Stimulated activated CD8-positive, alpha-beta memory T cell treated with anti-CD3 and anti-CD28 coated beads, Interleukin-4, amount 100 ng/mL, for 4 hours (primary cell): ENCODE data around the gene HOXA3.

Source experiments
- DNase-seq, 2 donors: peaks; one replicate each; pipeline ENCODE4 v3.0.0-alpha.2; 2020; ENCODE audit warnings: low read depth in 2 of 2, low spot score in 1 of 2

The HOXA3 gene

GRCh38 chr7:27145914-27146412 is 6.4 kb downstream of the HOXA3 start:
- DNase-seq: no peak

DNA sequence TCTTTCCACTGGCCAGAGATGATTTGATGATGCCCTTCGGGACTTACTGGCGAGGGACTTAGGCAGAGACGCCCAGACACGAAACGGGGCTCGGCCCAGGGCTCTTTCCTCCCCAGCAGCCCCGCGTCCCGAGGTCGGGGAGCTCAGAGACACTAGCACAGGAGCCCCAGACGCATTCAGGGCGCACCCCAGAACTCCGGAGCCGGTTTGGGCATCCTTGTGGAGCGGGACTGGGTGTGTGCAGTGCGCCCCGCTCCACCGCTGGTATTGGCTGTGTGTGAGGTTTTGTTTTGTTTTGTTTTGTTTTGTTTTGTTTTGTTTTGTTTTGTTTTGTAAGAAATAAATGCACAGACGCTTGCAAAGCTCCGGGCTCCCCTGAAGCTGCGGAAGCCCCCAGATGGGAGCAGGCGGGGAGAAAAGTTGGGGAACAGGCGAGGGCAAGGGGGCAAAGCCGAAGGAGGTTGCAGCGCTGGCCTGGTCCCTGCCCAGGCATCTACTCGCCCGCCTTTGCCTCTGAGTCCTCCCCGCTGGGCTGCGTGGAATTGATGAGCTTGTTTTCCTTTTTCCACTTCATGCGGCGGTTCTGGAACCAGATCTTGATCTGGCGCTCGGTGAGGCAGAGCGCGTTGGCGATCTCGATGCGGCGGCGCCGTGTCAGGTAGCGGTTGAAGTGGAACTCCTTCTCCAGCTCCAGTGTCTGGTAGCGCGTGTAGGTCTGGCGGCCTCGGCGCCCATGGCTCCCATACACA is 7.0 kb downstream of the HOXA3 start:
- DNase-seq: no peak

DNA sequence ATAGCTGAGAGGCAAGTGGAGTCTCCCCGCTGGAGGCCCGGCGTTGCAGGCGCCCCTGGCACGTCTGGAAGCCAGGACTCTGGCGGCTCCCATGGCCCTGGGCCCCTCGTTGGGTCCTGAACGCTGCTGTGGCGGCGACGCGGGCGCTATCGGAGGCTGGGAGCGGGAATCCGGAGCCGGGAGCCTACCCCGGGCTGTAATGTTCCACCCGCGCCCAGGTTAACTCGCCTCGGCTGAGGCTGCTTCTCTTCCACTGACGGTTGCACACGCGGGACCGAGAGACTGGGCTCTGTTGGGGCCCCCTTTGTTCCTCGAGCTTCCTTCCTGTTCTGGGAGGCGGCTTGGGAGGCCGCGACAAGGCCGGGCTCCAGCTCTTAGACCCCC is 7.6 kb downstream of the HOXA3 start:
- DNase-seq: no peak

DNA sequence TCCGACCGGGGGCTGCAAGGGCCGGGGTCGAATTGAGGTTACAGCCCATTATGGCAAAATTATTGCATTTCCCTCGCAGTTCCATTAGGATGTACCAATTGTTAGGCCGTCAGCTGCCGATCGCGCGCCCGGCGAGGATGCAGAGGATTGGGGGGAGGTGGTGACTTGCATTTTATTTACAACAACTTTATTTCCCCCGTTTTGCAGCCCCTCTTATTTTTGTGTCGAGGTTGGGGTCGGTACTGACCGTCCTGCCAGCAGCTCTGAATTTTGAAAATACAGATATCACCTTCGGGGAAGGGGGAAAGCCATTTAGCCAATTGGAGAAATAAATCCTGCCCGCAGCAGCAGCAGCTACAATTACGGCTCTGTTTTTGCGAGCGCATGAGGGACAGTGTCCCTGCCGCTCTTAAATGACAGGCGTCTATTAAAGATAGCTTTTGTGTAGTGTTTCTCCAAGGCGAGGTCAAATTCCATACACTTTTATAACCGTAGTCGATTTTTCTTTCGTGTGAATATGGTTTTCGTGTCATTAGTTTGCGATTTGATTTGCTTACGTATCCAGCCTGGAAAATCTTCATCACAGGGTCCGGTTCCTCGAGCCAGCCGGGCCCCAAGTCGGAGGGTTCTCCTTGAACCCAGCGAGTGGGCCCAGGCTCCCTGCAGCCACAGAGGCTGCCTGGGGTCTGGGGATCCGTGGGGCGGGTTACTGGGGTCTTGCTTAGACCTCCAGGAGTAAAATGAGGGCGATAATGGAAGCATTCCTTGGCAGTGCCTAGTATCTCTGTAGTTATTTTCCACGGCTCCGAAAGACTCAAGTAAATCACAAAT is 8.2 kb downstream of the HOXA3 start:
- no peak for DNase-seq

GRCh38 chr7:27143023-27143949 is 9.1 kb downstream of the HOXA3 start, which contains the start of gene HOXA5:
Gene HOXA5 (minus strand): TSS chr7:27143681. CDS start chr7:27143607, 74 bp downstream.
- no peak for DNase-seq

DNA sequence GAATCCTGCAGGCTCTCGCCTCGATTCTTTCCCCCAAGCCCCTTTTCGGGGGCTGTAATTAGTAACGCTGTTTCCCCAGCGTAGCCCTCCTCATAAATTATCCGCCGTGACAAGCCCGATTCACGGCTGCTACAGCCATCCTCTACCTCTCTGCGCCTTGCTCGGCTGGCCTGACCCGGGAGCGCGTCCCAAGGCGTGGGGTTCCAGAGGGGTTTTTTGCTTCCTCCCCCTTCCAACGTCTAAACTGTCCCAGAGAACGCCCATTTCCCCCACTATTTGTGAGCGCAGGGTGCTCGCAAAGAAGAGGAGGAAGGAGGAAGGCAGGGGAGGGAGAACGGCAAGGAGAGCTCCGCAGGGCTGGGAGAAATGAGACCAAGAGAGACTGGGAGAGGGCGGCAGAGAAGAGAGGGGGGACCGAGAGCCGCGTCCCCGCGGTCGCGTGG is 9.8 kb downstream of the HOXA3 start:
- no peak for DNase-seq

DNA sequence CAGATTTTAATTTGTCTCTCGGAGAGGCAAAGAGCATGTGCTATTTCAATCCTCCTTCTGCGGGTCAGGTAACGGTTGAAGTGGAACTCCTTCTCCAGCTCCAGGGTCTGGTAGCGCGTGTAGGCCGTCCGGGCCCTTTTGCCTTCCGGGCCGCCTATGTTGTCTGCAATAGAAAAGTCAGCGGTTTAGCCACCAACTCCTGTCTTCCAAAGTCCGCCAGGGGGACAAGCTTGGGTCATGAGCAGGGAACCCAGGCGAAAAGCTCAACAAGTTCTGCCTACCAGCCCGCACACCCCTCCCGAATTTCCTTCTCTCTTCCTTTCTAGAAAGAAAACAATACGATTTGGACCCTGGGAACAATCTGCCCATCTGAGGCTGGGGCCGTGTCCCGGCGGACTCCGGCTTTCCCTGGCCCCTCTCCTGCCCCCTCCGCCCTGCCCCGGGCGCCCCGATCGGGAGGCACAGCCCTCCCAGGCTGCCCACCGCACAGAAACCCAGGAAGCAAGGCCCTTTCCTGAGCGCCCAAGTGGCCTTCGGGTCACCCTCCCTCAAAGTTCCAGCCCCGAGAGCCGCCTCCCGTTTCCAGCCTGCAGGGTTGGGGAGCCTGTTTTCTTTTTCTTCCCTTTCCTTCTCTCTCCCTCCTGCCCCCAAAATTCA is 10.3 kb downstream of the HOXA3 start:
- no peak for DNase-seq

GRCh38 chr7:27141137-27141922 is 11.1 kb downstream of the HOXA3 start:
- no peak for DNase-seq

DNA sequence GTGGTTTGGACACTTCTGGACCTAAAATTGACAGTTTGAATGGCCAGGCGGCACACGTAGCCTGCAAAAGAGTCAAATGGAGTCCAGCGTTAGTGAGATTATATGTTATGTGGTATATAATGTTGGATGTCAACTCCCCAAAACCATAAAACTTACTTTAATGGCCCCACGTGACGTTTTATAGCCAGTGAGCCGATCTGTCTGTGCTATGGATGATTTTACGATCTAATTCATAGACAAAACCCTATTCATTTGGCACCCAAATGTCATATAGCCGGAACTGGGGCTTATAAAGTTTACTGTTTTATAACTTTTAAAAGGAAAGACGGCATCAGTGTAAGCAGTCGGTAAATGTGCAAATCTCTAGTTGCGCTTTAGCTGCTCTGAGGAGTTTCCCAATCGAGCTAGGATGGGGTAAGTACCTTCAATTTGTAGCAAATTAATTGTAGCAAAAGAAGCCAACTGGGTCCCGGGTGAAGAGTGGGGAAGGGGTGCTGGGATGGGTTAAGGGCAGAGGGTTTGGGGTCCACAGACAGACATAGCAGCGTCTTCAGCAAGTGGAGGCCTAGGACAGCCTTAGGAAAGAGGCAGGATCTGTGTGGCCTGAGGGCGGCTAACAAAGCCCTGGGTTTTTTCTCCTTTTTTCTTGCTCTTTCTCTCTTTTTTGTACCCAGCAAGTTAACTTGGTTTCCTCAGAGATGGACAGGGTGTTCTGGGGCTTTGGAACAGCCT is 12.1 kb downstream of the HOXA3 start:
- DNase-seq: no peak

GRCh38 chr7:27139334-27140125 is 12.9 kb downstream of the HOXA3 start:
- no peak for DNase-seq

DNA sequence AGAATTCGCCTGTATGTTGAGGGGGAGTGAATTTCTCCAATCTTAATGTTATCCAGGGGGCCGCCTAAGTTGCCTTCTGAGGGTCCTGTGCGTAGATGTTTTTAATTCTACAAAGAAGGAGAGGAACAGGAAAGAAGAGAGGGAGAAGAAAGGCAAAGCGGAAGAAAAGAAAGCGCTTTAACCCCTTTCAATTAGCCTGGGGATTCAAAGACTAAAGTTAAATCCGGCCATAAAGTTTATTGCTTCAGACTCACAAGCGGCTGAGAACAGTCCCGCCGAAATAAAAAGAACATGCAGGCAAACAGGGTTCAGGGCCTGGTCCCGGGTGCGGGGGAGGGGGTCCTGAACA is 13.4 kb downstream of the HOXA3 start:
- no peak for DNase-seq

- no peak for DNase-seq
Measured at GRCh38 chr7:27138472-27138871, 13.9 kb downstream of the HOXA3 start.

DNA sequence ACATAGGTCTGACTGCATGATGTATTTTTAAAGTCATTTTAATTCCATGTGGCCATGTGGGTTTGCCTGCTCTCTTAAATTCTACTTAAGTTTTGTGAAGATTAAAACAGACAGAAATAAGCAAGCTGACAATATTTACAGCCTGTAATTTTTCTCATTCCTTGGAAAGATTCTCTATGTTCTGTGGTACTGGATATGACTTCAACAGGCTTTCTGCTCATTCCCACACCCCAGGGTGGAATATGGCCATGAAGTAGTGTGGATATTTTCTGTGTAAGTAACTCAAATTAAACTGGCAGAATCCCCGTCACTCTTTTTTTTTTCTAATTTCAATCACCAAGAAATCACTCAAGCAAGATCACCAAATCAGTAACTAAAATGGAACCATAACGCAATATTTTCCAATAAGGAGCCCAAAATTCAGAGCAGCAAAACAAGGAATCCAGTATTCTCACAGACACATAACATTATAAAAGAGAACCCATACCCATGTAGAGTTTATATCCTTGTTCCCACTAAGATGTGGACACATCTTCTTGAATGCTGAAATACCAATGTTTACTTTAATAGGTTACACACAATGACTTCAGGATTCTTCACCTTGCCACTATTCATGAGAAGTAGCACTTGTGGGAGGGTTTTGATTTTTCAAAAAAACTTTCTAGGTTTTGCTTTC is 14.6 kb downstream of the HOXA3 start:
- DNase-seq: no peak

DNA sequence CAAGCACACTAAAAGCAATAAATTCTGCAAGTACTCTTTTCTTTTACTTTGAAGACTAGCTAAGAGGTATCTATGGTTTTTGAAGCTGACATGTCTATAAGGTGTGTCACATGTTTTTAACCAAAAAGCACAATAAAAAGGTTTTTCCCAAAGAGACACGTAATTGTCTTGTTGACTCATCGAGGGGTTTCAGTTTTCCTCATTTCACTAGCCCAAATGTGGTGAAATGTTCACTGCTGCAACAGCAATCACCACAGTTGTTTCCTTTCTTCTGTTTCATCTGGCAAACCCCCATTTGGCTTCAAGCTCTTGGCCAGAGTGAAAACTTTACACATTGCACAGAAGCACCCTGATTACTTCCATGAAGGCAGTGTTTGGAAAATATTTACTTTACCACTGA is 18.0 kb downstream of the HOXA3 start:
- no peak for DNase-seq

- no peak for DNase-seq
Measured at GRCh38 chr7:27133409-27134231, 18.8 kb downstream of the HOXA3 start.

DNA sequence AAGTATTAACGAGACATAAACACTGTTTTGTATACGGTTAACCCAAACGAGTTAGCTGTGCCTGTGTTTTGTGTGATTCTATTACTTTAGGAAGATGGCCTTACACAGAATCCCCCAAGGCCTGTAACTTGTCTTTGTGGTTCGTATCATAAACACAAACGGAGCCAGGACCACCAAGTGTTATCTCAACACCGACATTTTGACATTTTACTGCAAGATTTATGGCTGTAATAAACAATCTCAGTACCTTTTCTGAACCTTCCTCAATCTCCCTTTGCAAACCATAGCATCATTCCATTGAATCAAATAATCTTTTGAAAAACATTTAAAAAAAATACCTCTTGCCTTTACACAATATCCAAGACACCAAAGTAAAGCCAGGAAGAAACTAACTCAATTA is 19.4 kb downstream of the HOXA3 start:
- DNase-seq: no peak

GRCh38 chr7:27132214-27132613 is 20.2 kb downstream of the HOXA3 start:
- DNase-seq: no peak
